AG09309 (cell line): ENCODE measurements around the gene KRT80.

Experiments used
- DNase-seq: peaks from one replicate; pipeline ENCODE4 v3.0.0-alpha.2; 2010; ENCODE audit warnings: low read depth
- H3K4me3 ChIP-seq: 2 replicates; pipeline ENCODE4 v1.5.1; 2011; ENCODE audit warnings: mild to moderate bottlenecking, low read depth, low read length, moderate library complexity; ENCODE audit not compliant: control insufficient read depth
- TF ChIP-seq, protein P1 (sequence below): IDR thresholded peaks from 2 replicates; pipeline ENCODE4 v1.5.1; 2011; ENCODE audit warnings: mild to moderate bottlenecking, low read depth, low read length, inconsistent platforms; ENCODE audit not compliant: insufficient read depth, control insufficient read depth; ENCODE audit errors: missing control alignments

KRT80 gene

GRCh38 chr12:52165096-52165855, 26.5 kb downstream of the KRT80 start:
- no peak for DNase-seq
- no peak overlapping the region for H3K4me3 ChIP-seq
- TF ChIP-seq, protein P1, sequence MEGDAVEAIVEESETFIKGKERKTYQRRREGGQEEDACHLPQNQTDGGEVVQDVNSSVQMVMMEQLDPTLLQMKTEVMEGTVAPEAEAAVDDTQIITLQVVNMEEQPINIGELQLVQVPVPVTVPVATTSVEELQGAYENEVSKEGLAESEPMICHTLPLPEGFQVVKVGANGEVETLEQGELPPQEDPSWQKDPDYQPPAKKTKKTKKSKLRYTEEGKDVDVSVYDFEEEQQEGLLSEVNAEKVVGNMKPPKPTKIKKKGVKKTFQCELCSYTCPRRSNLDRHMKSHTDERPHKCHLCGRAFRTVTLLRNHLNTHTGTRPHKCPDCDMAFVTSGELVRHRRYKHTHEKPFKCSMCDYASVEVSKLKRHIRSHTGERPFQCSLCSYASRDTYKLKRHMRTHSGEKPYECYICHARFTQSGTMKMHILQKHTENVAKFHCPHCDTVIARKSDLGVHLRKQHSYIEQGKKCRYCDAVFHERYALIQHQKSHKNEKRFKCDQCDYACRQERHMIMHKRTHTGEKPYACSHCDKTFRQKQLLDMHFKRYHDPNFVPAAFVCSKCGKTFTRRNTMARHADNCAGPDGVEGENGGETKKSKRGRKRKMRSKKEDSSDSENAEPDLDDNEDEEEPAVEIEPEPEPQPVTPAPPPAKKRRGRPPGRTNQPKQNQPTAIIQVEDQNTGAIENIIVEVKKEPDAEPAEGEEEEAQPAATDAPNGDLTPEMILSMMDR, result no peak

- TF ChIP-seq, protein P1, result no peak
- no peak overlapping the region for H3K4me3 ChIP-seq
Measured at GRCh38 chr12:52164624-52165023, 27.2 kb downstream of the KRT80 start.

GRCh38 chr12:52162981-52163380, 28.8 kb downstream of the KRT80 start:
- TF ChIP-seq, protein P1, result no peak
- no peak for DNase-seq
- no peak overlapping the region for H3K4me3 ChIP-seq

More at GRCh38 chr12:52164624-52165023, 27.2 kb downstream of the KRT80 start:
- DNase-seq, result no peak

GRCh38 chr12:52160200-52160599, 31.6 kb downstream of the KRT80 start:
- H3K4me3 ChIP-seq, result no peak overlapping the region
- no peak for DNase-seq
- TF ChIP-seq, protein P1, result no peak

GRCh38 chr12:52157566-52158150, 34.2 kb downstream of the KRT80 start:
- TF ChIP-seq, protein P1, result no peak
- no peak overlapping the region for H3K4me3 ChIP-seq
- no peak for DNase-seq

DNA sequence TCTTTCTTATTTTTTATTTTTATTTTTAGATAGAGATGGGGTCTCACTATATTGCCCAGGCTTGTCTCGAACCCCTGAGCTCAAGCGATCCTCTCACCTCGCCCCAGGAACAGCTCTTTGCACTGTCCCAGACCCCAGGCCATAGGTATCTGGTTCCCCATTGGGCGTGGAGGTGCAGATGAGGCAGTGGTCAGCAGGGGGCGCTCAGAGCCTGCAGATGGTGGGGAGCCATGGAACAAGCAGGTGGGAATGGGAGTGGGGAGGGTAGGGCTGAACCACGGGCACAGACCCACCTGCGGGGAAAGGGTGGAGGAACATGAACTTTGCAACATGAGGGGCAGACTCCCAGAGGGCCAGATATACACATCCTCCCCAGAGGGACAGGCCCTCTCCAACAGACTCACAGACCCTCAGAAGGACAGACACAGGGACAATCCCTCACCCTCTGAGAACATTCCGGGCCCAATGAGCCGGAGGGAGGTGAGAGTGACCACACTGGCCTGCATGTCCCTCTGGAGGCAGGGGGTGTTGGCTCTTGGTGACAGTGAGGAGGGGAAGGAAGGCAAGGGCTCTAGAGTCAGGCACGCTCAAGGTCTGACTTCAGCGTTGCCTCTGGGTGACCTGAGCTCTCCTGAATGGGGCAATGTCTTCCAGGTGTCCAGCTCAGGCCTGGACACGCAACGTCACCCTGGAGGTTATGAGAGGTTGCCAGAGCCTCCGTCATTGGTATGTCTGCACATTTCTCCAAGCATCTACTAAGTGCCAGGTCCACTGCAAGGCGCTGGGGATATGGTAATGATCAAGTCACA, 34.9 kb downstream of the KRT80 start:
- TF ChIP-seq, protein P1, result peak; percentile 98
- DNase-seq, result no peak
- H3K4me3 ChIP-seq, result no peak overlapping the region
